Measurements from ENCODE around the gene PABPN1L.

DNA sequence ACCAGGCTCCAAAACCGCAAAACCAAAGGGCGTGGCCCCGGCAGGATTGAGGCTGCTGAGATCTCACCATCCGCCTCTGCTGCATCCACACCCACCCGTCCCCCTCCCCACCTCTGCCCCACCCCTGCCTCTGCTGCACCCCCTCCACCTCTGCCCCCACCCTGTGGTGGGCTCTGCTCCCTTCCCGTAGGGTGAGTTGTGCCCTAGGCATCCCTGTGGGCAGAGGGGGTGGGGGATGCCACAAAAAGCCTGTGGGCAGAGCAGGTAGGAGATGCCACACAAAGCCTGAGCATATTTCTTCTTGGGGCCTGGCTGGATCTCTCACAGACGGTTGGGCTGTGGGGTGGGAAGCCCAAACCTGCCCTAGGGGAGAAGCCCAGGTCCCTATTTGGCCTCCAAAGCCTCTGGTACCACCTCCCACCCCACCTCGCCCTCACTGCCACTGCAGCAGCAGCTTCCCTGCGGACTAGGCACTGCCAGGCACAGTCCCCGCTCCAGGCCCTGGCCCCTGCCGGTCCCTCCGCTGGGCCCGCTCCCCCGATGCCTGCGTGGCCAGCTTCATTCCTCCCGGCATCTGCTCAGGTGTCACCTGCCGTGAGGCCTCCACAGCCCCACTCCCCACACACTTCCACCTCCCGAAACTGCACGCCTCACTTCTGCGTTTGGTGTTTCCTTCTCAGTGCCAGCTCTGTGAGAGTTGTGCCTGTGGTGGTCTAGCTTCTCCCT lies 11.3 kb upstream of the PABPN1L start:
- TF ChIP-seq, protein P1, sequence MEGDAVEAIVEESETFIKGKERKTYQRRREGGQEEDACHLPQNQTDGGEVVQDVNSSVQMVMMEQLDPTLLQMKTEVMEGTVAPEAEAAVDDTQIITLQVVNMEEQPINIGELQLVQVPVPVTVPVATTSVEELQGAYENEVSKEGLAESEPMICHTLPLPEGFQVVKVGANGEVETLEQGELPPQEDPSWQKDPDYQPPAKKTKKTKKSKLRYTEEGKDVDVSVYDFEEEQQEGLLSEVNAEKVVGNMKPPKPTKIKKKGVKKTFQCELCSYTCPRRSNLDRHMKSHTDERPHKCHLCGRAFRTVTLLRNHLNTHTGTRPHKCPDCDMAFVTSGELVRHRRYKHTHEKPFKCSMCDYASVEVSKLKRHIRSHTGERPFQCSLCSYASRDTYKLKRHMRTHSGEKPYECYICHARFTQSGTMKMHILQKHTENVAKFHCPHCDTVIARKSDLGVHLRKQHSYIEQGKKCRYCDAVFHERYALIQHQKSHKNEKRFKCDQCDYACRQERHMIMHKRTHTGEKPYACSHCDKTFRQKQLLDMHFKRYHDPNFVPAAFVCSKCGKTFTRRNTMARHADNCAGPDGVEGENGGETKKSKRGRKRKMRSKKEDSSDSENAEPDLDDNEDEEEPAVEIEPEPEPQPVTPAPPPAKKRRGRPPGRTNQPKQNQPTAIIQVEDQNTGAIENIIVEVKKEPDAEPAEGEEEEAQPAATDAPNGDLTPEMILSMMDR (IDR thresholded peaks at IDR 0.05): no peak
- no peak for TF ChIP-seq POLR2A (IDR thresholded peaks at IDR 0.05)
